Measurements from ENCODE around the gene KCNMB2. TPM values are rescaled to one million over a fixed set of nuclear protein-coding genes. Genes with fewer than 3 reads are reported as not detected.

Gene KCNMB2
- total RNA-seq, 1 experiment from 2014 or later, result not detected

GRCh38 chr3:178754852-178755510 is 218.7 kb downstream of the KCNMB2 start:
- DNase-seq (ENCODE audit: low spot score), result no peak
- H3K27ac ChIP-seq (ENCODE audit: low read depth, low read length, poor library complexity, severe bottlenecking), result no peak overlapping the region
- H3K9me3 ChIP-seq (ENCODE audit: low read depth, low read length, poor library complexity, severe bottlenecking), result no peaks in the 10 kb centered on the region
- CTCF ChIA-PET, result interaction anchor here (1.0 kb wide), 1 partner anchor 320 kb away, joined by 3 read pairs; no protein-coding TSS in a partner anchor
- TF ChIP-seq EZH2 (IDR thresholded peaks at IDR 0.05; ENCODE audit: borderline replicate concordance, low read depth, low read length, poor library complexity, severe bottlenecking) (no peak), CTCF (conservative IDR thresholded peaks at IDR 0.05; ENCODE audit: low read depth, low read length) (no peak)
- BruUV-seq (replicated peaks), result no TSS peak
- no peak overlapping the region for H3K4me3 ChIP-seq (ENCODE audit: low read depth, low read length, poor library complexity, severe bottlenecking)
- H3K4me1 ChIP-seq (ENCODE audit: insufficient read depth, low read length, poor library complexity, severe bottlenecking), result no peaks in the 10 kb centered on the region
- no peaks in the 10 kb centered on the region for H3K36me3 ChIP-seq (ENCODE audit: insufficient read depth, low read length, poor library complexity, severe bottlenecking)
- intact Hi-C loops (cut with micrococcal nuclease; ENCODE audit: unreplicated experiment), result no loop called here
- no peaks in the 10 kb centered on the region for H3K27me3 ChIP-seq (replicated peaks; ENCODE audit: insufficient read depth, low read depth, low read length, poor library complexity)
- POLR2A ChIA-PET (ENCODE audit: low non-redundant PET), result no interaction called here

GRCh38 chr3:178761024-178761423 is 224.8 kb downstream of the KCNMB2 start:
- no peak overlapping the region for H3K4me3 ChIP-seq (ENCODE audit: low read depth, low read length, poor library complexity, severe bottlenecking)
- intact Hi-C loops (cut with micrococcal nuclease; ENCODE audit: unreplicated experiment), result no loop called here
- ChIA-PET CTCF (no interaction called here), POLR2A (ENCODE audit: low non-redundant PET) (no interaction called here)
- H3K27ac ChIP-seq (ENCODE audit: low read depth, low read length, poor library complexity, severe bottlenecking), result no peak overlapping the region
- BruUV-seq (replicated peaks), result no TSS peak
- no peak for DNase-seq (ENCODE audit: low spot score)
- H3K27me3 ChIP-seq (replicated peaks; ENCODE audit: insufficient read depth, low read depth, low read length, poor library complexity), result no peaks in the 10 kb centered on the region
- no peaks in the 10 kb centered on the region for H3K9me3 ChIP-seq (ENCODE audit: low read depth, low read length, poor library complexity, severe bottlenecking)
- TF ChIP-seq CTCF (conservative IDR thresholded peaks at IDR 0.05; ENCODE audit: low read depth, low read length) (no peak), EZH2 (IDR thresholded peaks at IDR 0.05; ENCODE audit: borderline replicate concordance, low read depth, low read length, poor library complexity, severe bottlenecking) (no peak)
- no peaks in the 10 kb centered on the region for H3K4me1 ChIP-seq (ENCODE audit: insufficient read depth, low read length, poor library complexity, severe bottlenecking)
- H3K36me3 ChIP-seq (ENCODE audit: insufficient read depth, low read length, poor library complexity, severe bottlenecking), result no peaks in the 10 kb centered on the region

GRCh38 chr3:178761461-178761860 is 225.2 kb downstream of the KCNMB2 start:
- ChIA-PET POLR2A (ENCODE audit: low non-redundant PET) (no interaction called here), CTCF (no interaction called here)
- Histone ChIP-seq H3K4me1 (ENCODE audit: insufficient read depth, low read length, poor library complexity, severe bottlenecking) (no peaks in the 10 kb centered on the region), H3K27me3 (replicated peaks; ENCODE audit: insufficient read depth, low read depth, low read length, poor library complexity) (no peaks in the 10 kb centered on the region), H3K9me3 (ENCODE audit: low read depth, low read length, poor library complexity, severe bottlenecking) (no peaks in the 10 kb centered on the region), H3K4me3 (ENCODE audit: low read depth, low read length, poor library complexity, severe bottlenecking) (no peak overlapping the region), H3K27ac (ENCODE audit: low read depth, low read length, poor library complexity, severe bottlenecking) (no peak overlapping the region), H3K36me3 (ENCODE audit: insufficient read depth, low read length, poor library complexity, severe bottlenecking) (no peaks in the 10 kb centered on the region)
- no peak for DNase-seq (ENCODE audit: low spot score)
- intact Hi-C loops (cut with micrococcal nuclease; ENCODE audit: unreplicated experiment), result no loop called here
- no TSS peak for BruUV-seq (replicated peaks)
- TF ChIP-seq CTCF (conservative IDR thresholded peaks at IDR 0.05; ENCODE audit: low read depth, low read length) (no peak), EZH2 (IDR thresholded peaks at IDR 0.05; ENCODE audit: borderline replicate concordance, low read depth, low read length, poor library complexity, severe bottlenecking) (no peak)
